ENCODE results near the gene CCS.

Gene CCS

DNA sequence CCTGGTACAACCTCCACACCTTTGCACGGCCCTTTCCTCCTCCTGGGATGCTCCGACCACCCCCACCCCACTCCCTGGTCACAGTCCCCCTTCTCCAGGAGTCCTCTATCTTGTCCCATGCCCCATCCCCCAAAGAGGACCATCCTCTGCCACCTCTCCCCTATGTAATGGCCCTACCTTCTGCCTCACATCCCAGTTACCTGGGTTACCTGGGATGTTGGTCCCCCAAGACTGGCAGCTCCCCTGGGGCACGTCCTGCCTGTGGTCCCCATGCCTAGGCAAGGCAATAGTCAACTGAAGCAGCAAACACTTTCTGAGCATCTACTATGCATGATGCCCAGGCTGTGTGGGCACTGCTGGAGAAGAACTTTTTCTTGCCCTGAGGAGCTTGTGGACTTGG, 37.6 kb upstream of the CCS start:
- TF ChIP-seq ZNF274 (IDR thresholded peaks at IDR 0.05; ENCODE audit: low read depth, low read length): no peak
- H3K4me3 ChIP-seq (ENCODE audit: low read length): no peak overlapping the region

DNA sequence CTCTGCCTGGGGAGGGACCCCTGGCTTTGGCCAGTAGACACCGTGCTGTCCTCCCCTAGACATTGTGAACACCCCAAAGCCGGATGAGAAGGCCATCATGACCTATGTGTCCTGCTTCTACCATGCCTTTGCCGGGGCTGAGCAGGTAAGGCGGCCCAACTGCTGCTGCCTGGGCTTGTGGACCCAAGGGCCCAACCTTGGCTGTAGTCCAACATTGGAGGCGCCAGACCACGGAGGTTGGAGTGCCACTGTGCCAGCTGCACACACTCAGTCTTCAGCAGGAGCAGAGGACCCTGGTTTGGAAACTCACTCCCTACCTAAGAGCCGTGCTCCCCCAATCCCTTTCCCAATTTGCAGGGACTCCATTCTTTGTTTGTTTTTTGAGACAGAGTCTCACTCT, 36.9 kb upstream of the CCS start:
- no peak overlapping the region for H3K4me3 ChIP-seq (ENCODE audit: low read length)
- no peak for TF ChIP-seq ZNF274 (IDR thresholded peaks at IDR 0.05; ENCODE audit: low read depth, low read length)

DNA sequence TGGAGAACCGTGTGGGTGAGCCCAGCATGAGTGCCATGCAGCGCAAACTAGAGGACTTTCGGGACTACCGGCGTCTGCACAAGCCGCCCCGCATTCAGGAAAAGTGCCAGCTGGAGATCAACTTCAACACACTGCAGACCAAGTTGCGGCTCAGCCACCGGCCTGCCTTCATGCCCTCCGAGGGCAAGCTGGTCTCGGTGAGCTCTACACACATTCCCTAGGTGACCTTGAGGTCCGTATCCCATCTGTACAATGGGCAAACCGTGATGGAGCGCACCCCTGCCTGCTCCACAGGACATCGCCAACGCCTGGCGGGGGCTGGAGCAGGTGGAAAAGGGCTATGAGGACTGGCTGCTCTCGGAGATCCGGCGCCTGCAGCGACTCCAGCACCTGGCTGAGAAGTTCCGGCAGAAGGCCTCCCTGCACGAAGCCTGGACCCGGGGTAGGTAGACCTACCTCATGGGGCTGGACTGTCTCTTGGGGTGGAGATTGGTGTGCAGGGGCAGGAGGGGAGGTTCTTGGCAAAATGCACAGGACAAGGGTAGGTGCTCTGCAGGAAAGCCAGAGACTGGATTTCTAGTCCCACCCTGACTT, 35.2 kb upstream of the CCS start:
- no peak overlapping the region for H3K4me3 ChIP-seq (ENCODE audit: low read length)
- TF ChIP-seq ZNF274 (IDR thresholded peaks at IDR 0.05; ENCODE audit: low read depth, low read length): no peak

DNA sequence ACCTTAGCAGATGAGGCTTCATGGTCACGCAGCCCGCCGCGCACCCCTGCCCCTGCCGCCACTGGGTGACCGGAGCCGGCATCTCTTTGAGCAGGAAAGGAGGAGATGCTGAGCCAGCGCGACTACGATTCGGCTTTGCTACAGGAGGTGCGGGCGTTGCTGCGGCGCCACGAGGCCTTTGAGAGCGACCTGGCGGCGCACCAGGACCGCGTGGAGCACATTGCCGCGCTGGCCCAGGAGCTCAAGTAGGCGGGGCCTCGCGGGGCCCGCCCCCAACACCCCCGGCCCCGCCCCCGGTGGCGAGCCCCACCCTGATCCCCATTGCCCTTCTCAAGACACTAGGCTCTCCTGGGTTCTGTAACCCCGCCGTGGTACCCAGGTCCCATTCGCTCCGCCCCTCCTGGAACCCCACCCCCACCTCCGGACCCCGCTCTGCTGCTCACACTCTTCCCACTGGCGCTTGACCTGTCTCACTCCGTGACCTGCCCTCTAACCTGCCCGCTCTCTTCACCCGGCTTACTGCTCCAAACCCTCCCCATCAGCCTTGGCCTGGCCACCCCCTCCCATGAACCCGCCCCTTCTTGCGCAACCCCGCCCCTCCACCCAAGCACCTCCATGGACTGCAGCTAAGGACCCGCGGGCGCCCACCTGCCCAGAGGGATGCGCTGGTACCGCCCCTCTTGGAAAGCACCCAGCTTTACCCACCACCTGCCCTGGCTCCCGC, 33.7 kb upstream of the CCS start:
- TF ChIP-seq ZNF274 (IDR thresholded peaks at IDR 0.05; ENCODE audit: low read depth, low read length): no peak
- no peak overlapping the region for H3K4me3 ChIP-seq (ENCODE audit: low read length)

DNA sequence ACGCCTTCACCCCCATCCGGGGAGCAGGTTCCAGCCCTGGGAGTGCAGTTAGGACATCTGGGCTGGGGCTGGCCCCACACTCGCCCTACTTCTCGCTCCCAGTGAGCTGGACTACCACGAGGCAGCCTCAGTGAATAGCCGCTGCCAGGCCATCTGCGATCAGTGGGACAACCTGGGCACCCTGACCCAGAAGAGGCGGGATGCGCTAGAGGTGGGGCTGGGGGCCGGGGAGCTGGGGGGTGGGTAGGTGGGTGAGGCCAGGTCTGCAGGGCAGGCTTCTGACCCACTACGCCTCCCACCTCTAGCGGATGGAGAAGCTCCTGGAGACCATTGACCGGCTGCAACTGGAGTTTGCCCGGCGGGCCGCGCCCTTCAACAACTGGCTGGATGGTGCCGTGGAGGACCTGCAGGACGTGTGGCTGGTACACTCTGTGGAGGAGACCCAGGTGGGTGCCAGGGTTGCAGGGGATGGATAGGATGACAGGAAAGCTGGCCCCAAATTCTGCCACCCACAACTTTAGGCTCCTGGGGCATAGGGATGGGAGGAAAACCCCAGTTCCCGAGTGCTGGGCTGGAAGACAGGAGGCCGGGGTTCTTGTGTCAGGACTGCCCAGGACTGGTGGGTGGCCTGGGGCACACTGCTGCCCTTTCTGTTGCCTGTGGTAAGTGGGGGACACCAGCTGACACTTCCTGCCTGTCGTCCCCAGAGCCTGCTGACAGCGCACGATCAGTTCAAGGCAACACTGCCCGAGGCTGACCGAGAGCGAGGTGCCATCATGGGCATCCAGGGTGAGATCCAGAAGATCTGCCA, 32.9 kb upstream of the CCS start:
- no peak overlapping the region for H3K4me3 ChIP-seq (ENCODE audit: low read length)
- no peak for TF ChIP-seq ZNF274 (IDR thresholded peaks at IDR 0.05; ENCODE audit: low read depth, low read length)

DNA sequence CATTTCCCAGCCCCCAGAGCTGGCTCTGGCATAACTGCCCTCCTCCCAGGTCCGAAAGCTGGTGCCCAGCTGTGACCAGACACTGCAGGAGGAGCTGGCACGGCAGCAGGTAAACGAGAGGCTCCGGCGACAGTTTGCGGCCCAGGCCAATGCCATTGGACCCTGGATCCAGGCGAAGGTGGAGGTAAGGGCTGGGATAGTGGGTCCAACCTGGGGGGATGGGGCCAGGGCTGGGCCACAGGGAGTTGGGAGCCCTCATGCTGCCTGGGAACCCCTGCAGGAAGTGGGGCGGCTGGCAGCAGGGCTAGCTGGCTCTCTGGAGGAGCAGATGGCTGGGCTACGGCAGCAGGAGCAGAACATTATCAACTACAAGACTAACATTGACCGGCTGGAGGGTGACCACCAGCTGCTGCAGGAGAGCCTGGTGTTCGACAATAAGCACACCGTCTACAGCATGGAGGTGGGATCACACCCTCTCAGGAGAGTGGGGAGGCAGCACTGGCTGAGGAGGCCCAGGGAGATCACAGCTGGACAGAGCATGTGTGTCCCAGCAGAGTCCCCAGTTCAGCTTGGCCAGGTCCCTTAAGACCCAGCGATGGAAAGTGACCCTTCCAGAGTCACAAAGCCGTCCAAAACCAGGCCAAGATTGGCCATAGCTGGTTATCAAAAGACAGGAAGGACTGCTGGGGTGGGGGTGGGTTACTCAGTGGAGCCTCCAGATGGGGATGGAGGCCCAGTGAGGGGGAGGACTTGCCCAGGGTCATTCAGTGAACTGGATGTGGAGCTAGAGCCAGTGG, 31.6 kb upstream of the CCS start:
- TF ChIP-seq ZNF274 (IDR thresholded peaks at IDR 0.05; ENCODE audit: low read depth, low read length): no peak
- no peak overlapping the region for H3K4me3 ChIP-seq (ENCODE audit: low read length)

DNA sequence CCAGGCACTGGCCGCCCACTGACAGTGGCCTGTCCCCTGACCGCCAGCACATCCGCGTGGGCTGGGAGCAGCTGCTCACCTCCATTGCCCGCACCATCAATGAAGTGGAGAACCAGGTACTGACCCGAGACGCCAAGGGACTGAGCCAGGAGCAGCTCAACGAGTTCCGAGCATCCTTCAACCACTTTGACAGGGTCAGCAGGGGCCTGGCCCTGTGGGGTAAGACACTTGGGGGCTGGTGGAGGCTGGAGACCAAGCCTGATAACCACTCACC, 31.1 kb upstream of the CCS start:
- no peak overlapping the region for H3K4me3 ChIP-seq (ENCODE audit: low read length)
- no peak for TF ChIP-seq ZNF274 (IDR thresholded peaks at IDR 0.05; ENCODE audit: low read depth, low read length)

DNA sequence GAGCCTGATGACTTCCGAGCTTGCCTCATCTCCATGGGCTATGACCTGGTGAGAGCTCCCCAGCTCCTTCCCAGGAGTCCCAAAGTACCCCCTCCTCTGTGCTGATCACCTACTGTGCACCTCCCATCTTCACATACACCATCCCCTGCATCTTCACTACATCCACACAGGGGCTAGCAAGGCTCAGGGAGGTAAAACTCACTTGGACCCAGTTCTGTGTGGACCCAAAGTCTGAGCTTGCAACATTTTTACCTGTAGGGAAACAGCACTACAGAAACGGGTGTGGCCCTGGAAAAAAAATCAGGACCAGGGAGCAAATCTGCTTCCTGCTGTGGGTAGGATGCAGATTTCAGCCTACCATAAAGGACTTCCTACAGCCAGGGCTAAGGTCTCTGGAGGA, 30.7 kb upstream of the CCS start:
- H3K4me3 ChIP-seq (ENCODE audit: low read length): no peak overlapping the region
- no peak for TF ChIP-seq ZNF274 (IDR thresholded peaks at IDR 0.05; ENCODE audit: low read depth, low read length)

DNA sequence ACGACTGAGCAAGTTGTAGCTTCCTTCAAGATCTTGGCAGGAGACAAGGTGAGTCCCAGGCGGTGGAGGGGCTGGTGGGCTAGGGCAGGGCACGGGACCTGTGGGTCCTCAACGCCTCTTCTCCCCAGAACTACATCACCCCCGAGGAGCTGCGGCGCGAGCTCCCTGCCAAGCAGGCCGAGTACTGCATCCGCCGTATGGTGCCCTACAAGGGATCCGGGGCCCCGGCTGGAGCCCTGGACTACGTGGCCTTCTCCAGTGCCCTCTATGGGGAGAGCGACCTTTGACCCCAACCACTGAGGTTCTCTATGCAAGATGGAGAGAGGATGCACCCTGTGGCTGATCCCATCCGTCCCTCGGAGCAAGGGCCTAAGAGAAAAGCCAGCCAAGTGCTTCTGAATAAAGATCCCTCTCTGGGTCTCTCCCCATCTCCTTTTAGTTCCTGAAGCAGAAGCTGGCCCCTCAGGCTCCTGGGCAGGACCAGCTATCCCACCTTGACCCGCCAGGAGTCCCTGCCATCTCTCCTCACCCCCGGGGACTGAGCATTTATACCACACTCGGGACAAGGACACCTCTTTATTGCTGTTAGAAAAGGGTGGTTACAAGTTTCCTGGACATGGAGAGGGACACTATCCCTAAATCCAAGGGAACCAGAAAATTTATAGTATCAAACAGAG, 29.9 kb upstream of the CCS start:
- no peak overlapping the region for H3K4me3 ChIP-seq (ENCODE audit: low read length)
- no peak for TF ChIP-seq ZNF274 (IDR thresholded peaks at IDR 0.05; ENCODE audit: low read depth, low read length)

DNA sequence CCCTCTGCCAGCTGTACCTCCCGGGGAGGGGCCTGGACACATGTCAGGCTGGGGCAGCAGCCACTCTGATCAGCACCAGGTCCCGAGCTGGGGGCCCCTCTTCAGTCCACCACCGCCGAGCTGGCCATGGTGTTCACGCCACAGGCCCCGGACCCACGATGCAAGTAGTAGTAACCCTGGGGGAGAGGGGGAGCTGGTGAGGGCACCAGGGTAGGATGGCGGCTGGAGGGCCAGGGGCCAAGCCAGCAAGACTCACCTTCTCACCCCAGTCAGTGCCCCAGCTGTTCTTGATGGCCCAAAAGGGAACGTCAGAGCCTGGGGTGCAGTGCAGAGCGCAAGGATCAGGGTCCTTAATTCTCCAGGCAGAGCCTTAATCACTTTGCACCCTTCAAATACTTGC, 29.2 kb upstream of the CCS start:
- no peak overlapping the region for H3K4me3 ChIP-seq (ENCODE audit: low read length)
- TF ChIP-seq ZNF274 (IDR thresholded peaks at IDR 0.05; ENCODE audit: low read depth, low read length): no peak

DNA sequence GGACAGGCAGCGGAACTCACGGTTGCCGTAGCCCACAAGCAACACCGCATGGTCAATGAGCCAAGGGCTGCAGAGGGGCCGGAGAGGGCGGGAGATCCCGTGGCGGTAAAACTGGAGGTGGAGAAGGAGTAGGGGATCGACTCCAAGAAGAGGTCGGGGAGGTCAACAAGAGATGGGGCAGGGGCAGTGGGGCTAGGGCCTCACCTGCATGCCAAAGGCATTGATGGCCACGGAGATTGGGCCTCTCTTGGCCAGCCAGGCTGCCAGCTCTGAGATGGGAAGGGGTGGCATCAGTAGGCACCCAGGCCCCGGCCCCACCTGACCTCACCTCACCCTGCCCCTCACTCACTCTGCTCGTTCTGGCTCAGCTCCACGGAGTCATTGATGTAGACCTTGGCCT, 28.4 kb upstream of the CCS start:
- no peak for TF ChIP-seq ZNF274 (IDR thresholded peaks at IDR 0.05; ENCODE audit: low read depth, low read length)
- no peak overlapping the region for H3K4me3 ChIP-seq (ENCODE audit: low read length)

DNA sequence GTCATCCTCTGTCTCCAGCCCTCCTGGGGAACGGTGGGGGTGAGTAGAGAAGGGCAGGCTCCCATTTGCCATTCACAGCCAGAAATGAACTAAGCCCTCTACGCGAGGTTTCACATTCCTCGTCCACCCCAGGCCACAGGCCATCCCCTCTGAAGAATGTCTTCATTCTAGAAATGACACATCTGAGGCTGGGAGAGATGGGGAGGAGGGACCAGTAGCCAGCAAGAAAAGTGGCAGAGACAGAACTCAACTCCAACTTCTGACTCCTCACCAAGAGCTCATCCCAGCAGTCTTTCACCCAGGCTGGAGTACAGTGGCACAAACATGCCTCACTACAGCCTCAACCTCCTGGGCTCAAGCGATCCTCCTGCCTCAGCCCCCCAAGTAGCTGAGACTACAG, 28.0 kb upstream of the CCS start:
- no peak overlapping the region for H3K4me3 ChIP-seq (ENCODE audit: low read length)
- TF ChIP-seq ZNF274 (IDR thresholded peaks at IDR 0.05; ENCODE audit: low read depth, low read length): no peak

DNA sequence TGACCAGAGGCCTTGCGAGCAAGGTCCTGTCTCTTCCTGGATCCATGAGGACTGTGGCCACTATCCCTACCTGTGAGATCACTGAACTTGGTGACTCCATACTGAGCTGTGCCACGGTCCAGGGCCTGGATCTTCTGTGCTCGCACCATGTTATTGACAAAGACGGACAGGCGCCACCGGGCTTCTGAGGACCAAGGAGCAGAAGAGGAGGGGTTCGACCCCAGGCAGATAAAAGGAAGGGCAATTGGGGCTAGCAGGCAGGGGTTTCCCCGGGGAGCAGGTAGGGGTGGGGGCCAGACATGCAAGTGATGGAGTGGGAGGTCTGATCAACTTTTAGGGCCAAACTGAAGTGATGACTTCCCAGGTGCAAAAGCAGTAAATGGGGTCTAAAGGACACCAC, 26.8 kb upstream of the CCS start:
- no peak for TF ChIP-seq ZNF274 (IDR thresholded peaks at IDR 0.05; ENCODE audit: low read depth, low read length)

DNA sequence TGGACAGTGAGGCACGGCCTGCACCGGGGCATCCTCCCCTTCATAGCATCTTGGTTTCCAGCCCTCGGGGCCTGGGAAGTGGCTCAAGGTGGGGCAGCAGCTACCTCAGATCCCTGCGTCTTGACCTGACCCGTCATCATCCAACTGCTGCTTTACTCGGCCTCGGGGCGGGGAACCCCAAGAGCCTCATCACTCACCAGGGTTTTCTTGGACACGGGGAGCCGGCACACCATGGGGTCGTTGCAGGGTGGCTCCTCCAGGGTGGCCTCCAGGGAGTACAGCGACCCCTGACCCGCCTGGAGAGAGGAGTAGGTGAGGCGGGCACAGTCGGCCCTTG, 25.2 kb upstream of the CCS start:
- H3K4me3 ChIP-seq (ENCODE audit: low read length): no peak overlapping the region; the same call in 1 of the 2 replicates
- no peak for TF ChIP-seq ZNF274 (IDR thresholded peaks at IDR 0.05; ENCODE audit: low read depth, low read length)

More for the DNA sequence above, 26.8 kb upstream of the CCS start:
- no peak overlapping the region for H3K4me3 ChIP-seq (ENCODE audit: low read length)
